ENCODE measurements around the gene ARPP19. TPM values are rescaled to one million over a fixed set of nuclear protein-coding genes. Genes with fewer than 3 reads are reported as not detected.
"Not testable (repeated sequence)": the region's sequence is repeated elsewhere in the genome, so short reads cannot be mapped to it uniquely, and the experiment has no call there.

ARPP19 gene
- total RNA-seq, 1 experiment from 2014 or later = 203 TPM

DNA sequence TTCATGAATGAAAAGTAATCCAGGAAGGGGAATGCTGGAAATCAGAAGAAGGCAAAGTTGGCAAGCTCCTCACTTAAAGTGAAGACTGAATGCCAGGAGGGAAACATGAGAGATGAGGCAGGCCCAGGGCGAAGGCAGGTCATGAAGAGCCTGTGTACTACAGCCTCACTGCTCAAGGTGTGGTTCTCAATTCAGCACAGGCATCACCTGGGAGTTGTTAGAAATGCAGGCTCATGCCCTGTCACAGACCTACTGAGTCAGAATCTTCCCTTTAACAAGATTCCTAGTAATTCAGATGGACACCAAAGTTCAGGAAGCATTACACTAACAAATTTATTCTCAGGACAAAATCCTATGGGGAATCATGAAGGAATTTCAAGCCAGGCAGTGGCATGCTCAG is 54.3 kb downstream of the ARPP19 start:
- ATAC-seq (0 out of 2 replicates have a peak, but pooled peaks have one; percentile 26), DNase-seq (ENCODE audit: low spot score) (no peak)
- H3K4me1 Mint-ChIP-seq = peaks cover 35% of the 10 kb centered on the region
- no peaks in the 10 kb centered on the region; the same call in 1 of the 2 replicates for H3K36me3 Mint-ChIP-seq
- TF ChIP-seq ZNF138 (CRISPR knock-in tag; conservative IDR thresholded peaks at IDR 0.05) (no peak), SOX15 (CRISPR knock-in tag; IDR thresholded peaks at IDR 0.05) (no peak), TCF7 (CRISPR knock-in tag; IDR thresholded peaks at IDR 0.05; ENCODE audit: low read depth) (no peak)
- TF ChIP-seq, protein P1, sequence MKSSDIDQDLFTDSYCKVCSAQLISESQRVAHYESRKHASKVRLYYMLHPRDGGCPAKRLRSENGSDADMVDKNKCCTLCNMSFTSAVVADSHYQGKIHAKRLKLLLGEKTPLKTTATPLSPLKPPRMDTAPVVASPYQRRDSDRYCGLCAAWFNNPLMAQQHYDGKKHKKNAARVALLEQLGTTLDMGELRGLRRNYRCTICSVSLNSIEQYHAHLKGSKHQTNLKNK (CRISPR knock-in tag; IDR thresholded peaks at IDR 0.05) = no peak
- no peak overlapping the region for H3K4me3 Mint-ChIP-seq
- no peak overlapping the region for H3K27ac Mint-ChIP-seq
- H3K9me3 Mint-ChIP-seq = no peaks in the 10 kb centered on the region
- ChIA-PET CTCF (no interaction called here), POLR2A (no interaction called here)
- no peaks in the 10 kb centered on the region for H3K27me3 Mint-ChIP-seq (ENCODE audit: low read depth)

DNA sequence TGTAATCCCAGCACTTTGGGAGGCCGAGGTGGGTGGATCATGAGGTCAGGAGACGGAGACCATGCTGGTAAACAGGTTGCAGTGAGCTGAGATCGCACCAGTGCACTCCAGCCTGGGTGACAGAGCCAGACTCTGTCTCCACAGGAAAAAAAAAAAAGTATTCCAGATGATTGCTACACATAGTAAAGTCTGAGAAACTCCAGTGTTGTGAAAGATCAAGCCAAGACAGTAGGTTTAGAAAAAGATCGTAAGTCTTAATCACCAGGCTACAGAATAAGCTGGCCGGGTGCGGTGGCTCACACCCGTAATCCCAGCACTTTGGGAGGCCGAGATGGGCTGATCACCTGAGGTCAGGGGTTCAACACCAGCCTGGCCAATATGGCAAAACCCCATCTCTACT is 56.0 kb downstream of the ARPP19 start:
- H3K9me3 Mint-ChIP-seq; H3K4me3 Mint-ChIP-seq; DNase-seq (ENCODE audit: low spot score); H3K27me3 Mint-ChIP-seq (ENCODE audit: low read depth); POLR2A ChIA-PET; CTCF ChIA-PET; ATAC-seq; H3K36me3 Mint-ChIP-seq: not testable (repeated sequence)
- Mint-ChIP-seq H3K27ac (peak overlapping the region; percentile 74; the same call in 1 of the 2 replicates), H3K4me1 (peaks cover 46% of the 10 kb centered on the region)

DNA sequence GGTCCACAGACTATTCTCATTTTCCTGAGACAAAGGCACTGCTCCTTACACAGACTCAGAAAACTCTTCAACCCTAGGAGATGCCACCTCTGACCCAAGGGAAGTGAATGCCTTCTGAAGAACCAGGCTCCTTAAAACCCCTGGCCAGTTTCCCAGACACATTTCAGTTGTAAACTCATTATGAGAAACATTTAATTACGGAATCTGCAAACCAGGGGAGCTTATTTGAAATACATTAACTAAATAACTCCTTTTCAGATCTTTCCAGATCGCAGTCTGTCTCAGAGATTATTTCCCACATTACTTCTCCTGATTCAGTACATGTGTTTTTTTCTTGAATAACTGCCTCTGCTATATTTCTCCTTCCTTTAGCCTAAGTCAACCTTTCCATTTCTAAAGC is 57.7 kb downstream of the ARPP19 start:
- Mint-ChIP-seq H3K36me3 (no peaks in the 10 kb centered on the region; the same call in 1 of the 2 replicates), H3K4me1 (peaks cover 32% of the 10 kb centered on the region), H3K4me3 (no peak overlapping the region), H3K27ac (peak overlapping the region; percentile 12; the same call in 1 of the 2 replicates), H3K27me3 (ENCODE audit: low read depth) (no peaks in the 10 kb centered on the region), H3K9me3 (no peaks in the 10 kb centered on the region)
- CTCF ChIA-PET = interaction anchor here (0.6 kb wide), 1 partner anchor 254 kb away, joined by 3 read pairs; no protein-coding TSS in a partner anchor
- no peak for ATAC-seq
- DNase-seq (ENCODE audit: low spot score) = no peak
- TF ChIP-seq, protein P2, sequence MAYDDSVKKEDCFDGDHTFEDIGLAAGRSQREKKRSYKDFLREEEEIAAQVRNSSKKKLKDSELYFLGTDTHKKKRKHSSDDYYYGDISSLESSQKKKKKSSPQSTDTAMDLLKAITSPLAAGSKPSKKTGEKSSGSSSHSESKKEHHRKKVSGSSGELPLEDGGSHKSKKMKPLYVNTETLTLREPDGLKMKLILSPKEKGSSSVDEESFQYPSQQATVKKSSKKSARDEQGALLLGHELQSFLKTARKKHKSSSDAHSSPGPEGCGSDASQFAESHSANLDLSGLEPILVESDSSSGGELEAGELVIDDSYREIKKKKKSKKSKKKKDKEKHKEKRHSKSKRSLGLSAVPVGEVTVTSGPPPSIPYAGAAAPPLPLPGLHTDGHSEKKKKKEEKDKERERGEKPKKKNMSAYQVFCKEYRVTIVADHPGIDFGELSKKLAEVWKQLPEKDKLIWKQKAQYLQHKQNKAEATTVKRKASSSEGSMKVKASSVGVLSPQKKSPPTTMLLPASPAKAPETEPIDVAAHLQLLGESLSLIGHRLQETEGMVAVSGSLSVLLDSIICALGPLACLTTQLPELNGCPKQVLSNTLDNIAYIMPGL (CRISPR knock-in tag; IDR thresholded peaks at IDR 0.05) = no peak
- TF ChIP-seq NFATC4 (CRISPR knock-in tag; IDR thresholded peaks at IDR 0.05) (no peak), SP1 (CRISPR knock-in tag; conservative IDR thresholded peaks at IDR 0.05) (no peak), ZNF416 (CRISPR knock-in tag; IDR thresholded peaks at IDR 0.05) (no peak), TCF7 (CRISPR knock-in tag; IDR thresholded peaks at IDR 0.05; ENCODE audit: low read depth) (no peak), ZBTB21 (CRISPR knock-in tag; IDR thresholded peaks at IDR 0.05; ENCODE audit: borderline replicate concordance) (no peak), OVOL2 (CRISPR knock-in tag; IDR thresholded peaks at IDR 0.05; ENCODE audit: borderline replicate concordance) (no peak), ZNF219 (CRISPR knock-in tag; IDR thresholded peaks at IDR 0.05; ENCODE audit: borderline replicate concordance) (no peak), SMAD3 (CRISPR knock-in tag; IDR thresholded peaks at IDR 0.05; ENCODE audit: borderline replicate concordance) (no peak), SMAD4 (CRISPR knock-in tag; IDR thresholded peaks at IDR 0.05) (no peak), ZNF138 (CRISPR knock-in tag; conservative IDR thresholded peaks at IDR 0.05) (no peak)
- TF ChIP-seq, protein P3, sequence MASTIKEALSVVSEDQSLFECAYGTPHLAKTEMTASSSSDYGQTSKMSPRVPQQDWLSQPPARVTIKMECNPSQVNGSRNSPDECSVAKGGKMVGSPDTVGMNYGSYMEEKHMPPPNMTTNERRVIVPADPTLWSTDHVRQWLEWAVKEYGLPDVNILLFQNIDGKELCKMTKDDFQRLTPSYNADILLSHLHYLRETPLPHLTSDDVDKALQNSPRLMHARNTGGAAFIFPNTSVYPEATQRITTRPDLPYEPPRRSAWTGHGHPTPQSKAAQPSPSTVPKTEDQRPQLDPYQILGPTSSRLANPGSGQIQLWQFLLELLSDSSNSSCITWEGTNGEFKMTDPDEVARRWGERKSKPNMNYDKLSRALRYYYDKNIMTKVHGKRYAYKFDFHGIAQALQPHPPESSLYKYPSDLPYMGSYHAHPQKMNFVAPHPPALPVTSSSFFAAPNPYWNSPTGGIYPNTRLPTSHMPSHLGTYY (CRISPR knock-in tag; IDR thresholded peaks at IDR 0.05) = no peak
- TF ChIP-seq, protein P4, sequence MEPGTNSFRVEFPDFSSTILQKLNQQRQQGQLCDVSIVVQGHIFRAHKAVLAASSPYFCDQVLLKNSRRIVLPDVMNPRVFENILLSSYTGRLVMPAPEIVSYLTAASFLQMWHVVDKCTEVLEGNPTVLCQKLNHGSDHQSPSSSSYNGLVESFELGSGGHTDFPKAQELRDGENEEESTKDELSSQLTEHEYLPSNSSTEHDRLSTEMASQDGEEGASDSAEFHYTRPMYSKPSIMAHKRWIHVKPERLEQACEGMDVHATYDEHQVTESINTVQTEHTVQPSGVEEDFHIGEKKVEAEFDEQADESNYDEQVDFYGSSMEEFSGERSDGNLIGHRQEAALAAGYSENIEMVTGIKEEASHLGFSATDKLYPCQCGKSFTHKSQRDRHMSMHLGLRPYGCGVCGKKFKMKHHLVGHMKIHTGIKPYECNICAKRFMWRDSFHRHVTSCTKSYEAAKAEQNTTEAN (CRISPR knock-in tag; IDR thresholded peaks at IDR 0.05) = no peak
- POLR2A ChIA-PET = no interaction called here

All from WTC11 (cell line).